Measurements from ENCODE around the gene POLD1.

DNA sequence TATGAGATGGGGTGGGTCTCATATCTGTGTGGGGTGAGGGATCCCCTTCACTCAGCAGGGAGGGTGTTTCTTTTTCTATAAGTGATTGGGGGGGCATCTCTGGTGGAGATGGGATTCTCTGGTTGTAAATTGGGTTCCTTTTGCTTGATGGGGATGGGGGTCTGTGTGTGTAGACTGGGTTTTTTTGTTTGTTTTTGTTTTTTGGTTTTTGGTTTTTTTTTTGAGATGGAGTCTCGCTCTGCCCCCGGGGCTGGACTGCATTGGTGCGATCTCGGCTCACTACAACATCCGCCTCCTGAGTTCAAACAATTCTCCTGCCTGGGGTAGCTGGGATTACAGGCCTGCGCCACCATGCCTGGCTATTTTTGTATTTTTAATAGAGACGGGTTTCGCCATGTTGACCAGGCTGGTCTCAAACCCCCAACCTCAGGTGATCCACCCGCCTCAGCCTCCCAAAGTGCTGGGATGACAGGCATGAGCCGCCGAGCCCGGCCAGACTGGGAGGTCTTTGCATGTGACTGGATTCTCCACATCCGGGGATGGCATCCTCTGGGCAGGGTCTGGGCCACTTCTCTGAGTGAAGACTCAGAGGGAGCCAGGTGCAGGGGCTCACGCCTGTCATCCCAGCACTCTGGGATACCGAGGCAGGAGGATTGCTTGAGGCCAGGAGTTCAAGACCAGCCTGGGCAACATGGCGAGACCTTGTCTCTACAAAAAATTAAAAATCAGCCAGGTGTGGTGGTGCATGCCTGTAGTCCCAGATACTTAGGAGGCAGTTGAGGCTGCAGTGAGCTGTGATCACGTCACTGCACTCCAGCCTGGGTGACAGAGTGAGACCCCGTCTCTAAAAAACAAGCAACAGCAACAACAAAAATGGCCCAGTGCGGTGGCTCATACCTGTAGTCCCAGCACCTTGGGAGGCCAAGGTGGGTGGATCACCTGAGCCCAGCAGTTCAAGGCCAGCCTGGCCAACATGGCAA, 49.3 kb downstream of the POLD1 start:
- TF ChIP-seq, protein P1, sequence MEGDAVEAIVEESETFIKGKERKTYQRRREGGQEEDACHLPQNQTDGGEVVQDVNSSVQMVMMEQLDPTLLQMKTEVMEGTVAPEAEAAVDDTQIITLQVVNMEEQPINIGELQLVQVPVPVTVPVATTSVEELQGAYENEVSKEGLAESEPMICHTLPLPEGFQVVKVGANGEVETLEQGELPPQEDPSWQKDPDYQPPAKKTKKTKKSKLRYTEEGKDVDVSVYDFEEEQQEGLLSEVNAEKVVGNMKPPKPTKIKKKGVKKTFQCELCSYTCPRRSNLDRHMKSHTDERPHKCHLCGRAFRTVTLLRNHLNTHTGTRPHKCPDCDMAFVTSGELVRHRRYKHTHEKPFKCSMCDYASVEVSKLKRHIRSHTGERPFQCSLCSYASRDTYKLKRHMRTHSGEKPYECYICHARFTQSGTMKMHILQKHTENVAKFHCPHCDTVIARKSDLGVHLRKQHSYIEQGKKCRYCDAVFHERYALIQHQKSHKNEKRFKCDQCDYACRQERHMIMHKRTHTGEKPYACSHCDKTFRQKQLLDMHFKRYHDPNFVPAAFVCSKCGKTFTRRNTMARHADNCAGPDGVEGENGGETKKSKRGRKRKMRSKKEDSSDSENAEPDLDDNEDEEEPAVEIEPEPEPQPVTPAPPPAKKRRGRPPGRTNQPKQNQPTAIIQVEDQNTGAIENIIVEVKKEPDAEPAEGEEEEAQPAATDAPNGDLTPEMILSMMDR (conservative IDR thresholded peaks at IDR 0.05; ENCODE audit: low read depth, low read length) = no peak
- TF ChIP-seq EZH2 (IDR thresholded peaks at IDR 0.05; ENCODE audit: borderline replicate concordance, low read depth, low read length, poor library complexity, severe bottlenecking) = no peak

All from A673 (cell line).